Measurements from ENCODE around the gene EML5.

EML5 gene

GRCh38 chr14:88682495-88683114, 110.1 kb downstream of the EML5 start:
- no peak for TF ChIP-seq CTCF (IDR thresholded peaks at IDR 0.05; ENCODE audit: unreplicated experiment in 3 of 3)

GRCh38 chr14:88681755-88682494, 110.8 kb downstream of the EML5 start:
- Mint-ChIP-seq H3K27ac (no peak overlapping the region), H3K27me3 (ENCODE audit: low read depth) (no peaks in the 10 kb centered on the region), H3K4me3 (no peak overlapping the region), H3K4me1 (no peaks in the 10 kb centered on the region), H3K36me3 (ENCODE audit: low read depth) (no peaks in the 10 kb centered on the region), H3K9me3 (no peaks in the 10 kb centered on the region)
- TF ChIP-seq CTCF (IDR thresholded peaks at IDR 0.05; ENCODE audit: unreplicated experiment in 3 of 3): no peak

More at GRCh38 chr14:88682495-88683114, 110.1 kb downstream of the EML5 start:
- no peak overlapping the region for H3K27ac Mint-ChIP-seq
- H3K27me3 Mint-ChIP-seq (ENCODE audit: low read depth): no peaks in the 10 kb centered on the region
- no peaks in the 10 kb centered on the region for H3K36me3 Mint-ChIP-seq (ENCODE audit: low read depth)
- no peaks in the 10 kb centered on the region for H3K4me1 Mint-ChIP-seq
- H3K4me3 Mint-ChIP-seq: no peak overlapping the region
- H3K9me3 Mint-ChIP-seq: no peaks in the 10 kb centered on the region

- Mint-ChIP-seq H3K4me1 (no peaks in the 10 kb centered on the region), H3K4me3 (no peak overlapping the region), H3K27me3 (ENCODE audit: low read depth) (peaks cover 9% of the 10 kb centered on the region), H3K9me3 (peaks cover 23% of the 10 kb centered on the region), H3K27ac (no peak overlapping the region), H3K36me3 (ENCODE audit: low read depth) (no peaks in the 10 kb centered on the region)
- TF ChIP-seq CTCF (IDR thresholded peaks at IDR 0.05; ENCODE audit: unreplicated experiment in 3 of 3): no peak
These were observed 123.4 kb downstream of the EML5 start for GRCh38 chr14:88669346-88669745.

- Mint-ChIP-seq H3K4me3 (no peak overlapping the region), H3K9me3 (peaks cover 20% of the 10 kb centered on the region), H3K4me1 (no peaks in the 10 kb centered on the region), H3K27ac (no peak overlapping the region), H3K36me3 (ENCODE audit: low read depth) (no peaks in the 10 kb centered on the region), H3K27me3 (ENCODE audit: low read depth) (peaks cover 9% of the 10 kb centered on the region)
- TF ChIP-seq CTCF (IDR thresholded peaks at IDR 0.05; ENCODE audit: unreplicated experiment in 3 of 3): no peak
These were observed 124.2 kb downstream of the EML5 start for GRCh38 chr14:88668448-88669116.

- H3K9me3 Mint-ChIP-seq: peaks cover 16% of the 10 kb centered on the region
- peak; percentile 74 to 85 (median 77) for TF ChIP-seq CTCF (IDR thresholded peaks at IDR 0.05; ENCODE audit: unreplicated experiment in 3 of 3)
- H3K27me3 Mint-ChIP-seq (ENCODE audit: low read depth): peaks cover 9% of the 10 kb centered on the region
- H3K36me3 Mint-ChIP-seq (ENCODE audit: low read depth): no peaks in the 10 kb centered on the region
- H3K4me1 Mint-ChIP-seq: no peaks in the 10 kb centered on the region
- no peak overlapping the region for H3K4me3 Mint-ChIP-seq
- H3K27ac Mint-ChIP-seq: no peak overlapping the region
These were observed 125.0 kb downstream of the EML5 start for GRCh38 chr14:88667555-88668273.

Measured in nephron (organoid).